H1 (cell line): Measurements from ENCODE around the gene LRCH1.

Experiments used
- POLR2AphosphoS5 ChIP-seq: IDR thresholded peaks from 2 replicates; pipeline ENCODE4 v1.6.1; 2011; ENCODE audit warnings: low read depth, low read length
- TF ChIP-seq, protein P1 (sequence below), 3 experiments: IDR thresholded peaks; 1 replicate in 2 of 3; 2 replicates in 1 of 3; pipeline versions ENCODE4 v1.5.1 to v1.6.1; 2011; ENCODE audit warnings: low read length in 3 of 3, mild to moderate bottlenecking in 3 of 3, inconsistent platforms in 2 of 3, low read depth in 1 of 3, moderate library complexity in 1 of 3; ENCODE audit not compliant: insufficient read depth in 1 of 3; ENCODE audit errors: control extremely low read depth in 1 of 3

DNA sequence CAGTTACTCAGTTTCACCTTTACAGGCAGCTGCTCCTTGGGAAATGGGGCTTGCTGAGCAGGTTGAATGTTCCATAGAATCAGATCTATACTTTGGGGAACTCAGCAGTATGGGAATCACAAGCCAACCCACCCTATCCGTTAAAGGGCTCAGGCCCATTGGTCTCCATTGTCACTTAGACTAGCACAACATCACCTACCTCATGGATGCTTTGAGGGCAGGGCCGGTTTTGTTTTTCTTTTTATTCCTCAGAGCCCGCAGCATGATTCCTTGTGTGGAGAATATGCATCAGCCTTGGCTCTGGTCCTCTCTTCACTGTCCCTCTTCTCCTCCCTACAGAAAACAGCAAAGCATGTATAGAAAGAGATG, 48.0 kb downstream of the LRCH1 start:
- TF ChIP-seq, protein P1, sequence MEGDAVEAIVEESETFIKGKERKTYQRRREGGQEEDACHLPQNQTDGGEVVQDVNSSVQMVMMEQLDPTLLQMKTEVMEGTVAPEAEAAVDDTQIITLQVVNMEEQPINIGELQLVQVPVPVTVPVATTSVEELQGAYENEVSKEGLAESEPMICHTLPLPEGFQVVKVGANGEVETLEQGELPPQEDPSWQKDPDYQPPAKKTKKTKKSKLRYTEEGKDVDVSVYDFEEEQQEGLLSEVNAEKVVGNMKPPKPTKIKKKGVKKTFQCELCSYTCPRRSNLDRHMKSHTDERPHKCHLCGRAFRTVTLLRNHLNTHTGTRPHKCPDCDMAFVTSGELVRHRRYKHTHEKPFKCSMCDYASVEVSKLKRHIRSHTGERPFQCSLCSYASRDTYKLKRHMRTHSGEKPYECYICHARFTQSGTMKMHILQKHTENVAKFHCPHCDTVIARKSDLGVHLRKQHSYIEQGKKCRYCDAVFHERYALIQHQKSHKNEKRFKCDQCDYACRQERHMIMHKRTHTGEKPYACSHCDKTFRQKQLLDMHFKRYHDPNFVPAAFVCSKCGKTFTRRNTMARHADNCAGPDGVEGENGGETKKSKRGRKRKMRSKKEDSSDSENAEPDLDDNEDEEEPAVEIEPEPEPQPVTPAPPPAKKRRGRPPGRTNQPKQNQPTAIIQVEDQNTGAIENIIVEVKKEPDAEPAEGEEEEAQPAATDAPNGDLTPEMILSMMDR (IDR thresholded peaks at IDR 0.05; ENCODE audit: control extremely low read depth in 1 of 3, insufficient read depth in 1 of 3, low read depth in 1 of 3, low read length in 3 of 3), result no peak
- no peak for TF ChIP-seq POLR2AphosphoS5
